GM18505 (cell line): Measurements from ENCODE around the gene COL9A3.

Source experiments
- ATAC-seq: cut with Tn5 transposase; IDR thresholded peaks from one replicate; pipeline ENCODE4 v1.9.1; 2021; ENCODE audit not compliant: unreplicated experiment
- POLR2A ChIP-seq: IDR thresholded peaks from 4 replicates; pipeline ENCODE4 v1.6.1; 2011; ENCODE audit warnings: borderline replicate concordance; ENCODE audit not compliant: insufficient read depth, insufficient read length; ENCODE audit errors: extremely low read depth

COL9A3 gene

GRCh38 chr20:62815066-62815991, 1.5 kb upstream of the COL9A3 start:
- no peak for ATAC-seq
- no peak for TF ChIP-seq POLR2A

- TF ChIP-seq POLR2A: no peak
These were observed 593 bp upstream of the COL9A3 start for GRCh38 chr20:62816031-62816883.

GRCh38 chr20:62817975-62818591, 1.2 kb downstream of the COL9A3 start:
- ATAC-seq: no peak
- no peak for TF ChIP-seq POLR2A

More at GRCh38 chr20:62816031-62816883, 593 bp upstream of the COL9A3 start:
- ATAC-seq: no peak

- ATAC-seq: no peak
- TF ChIP-seq POLR2A: no peak
These were observed 2.0 kb downstream of the COL9A3 start for GRCh38 chr20:62818592-62819493.

GRCh38 chr20:62819494-62820174, 2.8 kb downstream of the COL9A3 start:
- ATAC-seq: no peak
- no peak for TF ChIP-seq POLR2A

GRCh38 chr20:62820208-62820961, 3.5 kb downstream of the COL9A3 start:
- ATAC-seq: no peak
- TF ChIP-seq POLR2A: no peak

- TF ChIP-seq POLR2A: no peak
- ATAC-seq: no peak
These were observed 4.3 kb downstream of the COL9A3 start for GRCh38 chr20:62820962-62821725.

GRCh38 chr20:62821726-62822210, 4.9 kb downstream of the COL9A3 start:
- no peak for ATAC-seq

GRCh38 chr20:62822239-62822787, 5.5 kb downstream of the COL9A3 start:
- no peak for ATAC-seq
- no peak for TF ChIP-seq POLR2A

More at GRCh38 chr20:62821726-62822210, 4.9 kb downstream of the COL9A3 start:
- no peak for TF ChIP-seq POLR2A
